Fibroblast of skin of left biceps (primary cell): ENCODE results near the gene UGT1A4.
"Not testable (repeated sequence)": the region's sequence is repeated elsewhere in the genome, so short reads cannot be mapped to it uniquely, and the experiment has no call there.

ENCODE experiments used
- DNase-seq, 2 experiments: peaks; one replicate each; pipeline ENCODE4 v3.0.0-alpha.2; 2013; ENCODE audit warnings: low read depth in 2 of 2

UGT1A4 gene

DNA sequence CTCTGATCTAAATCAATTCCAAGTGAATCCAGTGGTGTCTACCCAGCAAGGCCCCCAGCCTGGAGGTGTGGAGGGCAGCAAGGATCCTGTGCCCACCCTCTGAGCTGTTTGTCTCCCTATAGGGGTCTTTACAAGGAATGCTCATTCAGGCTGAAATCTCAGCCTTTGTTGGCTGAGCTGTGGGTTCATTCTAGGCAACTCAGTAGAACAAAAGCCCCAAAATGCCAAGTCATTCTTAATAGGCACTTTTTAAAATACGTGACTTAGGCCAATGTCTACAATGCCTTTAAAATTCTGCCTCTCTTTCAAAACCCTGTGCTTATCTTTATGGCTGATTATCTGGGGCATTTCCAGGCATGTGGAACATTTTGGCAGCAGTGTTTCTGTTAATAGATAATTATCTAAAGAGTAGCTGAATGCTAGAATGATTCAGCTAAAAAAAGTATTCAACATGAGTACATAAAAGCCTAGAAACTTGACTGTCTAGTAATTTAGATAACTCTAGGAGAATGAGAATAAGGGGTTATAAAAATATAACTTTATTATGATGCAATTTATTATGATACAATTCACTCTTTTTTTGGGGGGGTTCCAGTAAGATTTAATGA is 18.4 kb upstream of the UGT1A4 start:
- DNase-seq = no peak

DNA sequence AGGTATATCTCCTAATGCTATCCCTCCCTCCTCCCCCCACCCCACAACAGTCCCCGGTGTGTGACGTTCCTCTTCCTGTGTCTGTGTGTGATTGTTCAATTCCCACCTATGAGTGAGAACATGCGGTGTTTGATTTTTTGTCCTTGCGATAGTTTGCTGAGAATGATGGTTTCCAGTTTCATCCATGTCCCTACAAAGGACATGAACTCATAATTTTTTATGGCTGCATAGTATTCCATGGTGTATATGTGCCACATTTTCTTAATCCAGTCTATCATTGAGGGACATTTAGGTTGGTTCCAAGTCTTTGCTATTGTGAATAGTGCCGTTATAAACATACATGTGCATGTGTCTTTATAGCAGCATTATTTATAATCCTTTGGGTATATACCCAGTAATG is 17.7 kb upstream of the UGT1A4 start:
- DNase-seq = not testable (repeated sequence)

- no peak for DNase-seq
These were observed 16.3 kb upstream of the UGT1A4 start for GRCh38 chr2:233702238-233702637.

- DNase-seq = no peak
These were observed 12.5 kb upstream of the UGT1A4 start for GRCh38 chr2:233705911-233706506.

- DNase-seq = no peak
These were observed 11.8 kb upstream of the UGT1A4 start for GRCh38 chr2:233706720-233707119.

DNA sequence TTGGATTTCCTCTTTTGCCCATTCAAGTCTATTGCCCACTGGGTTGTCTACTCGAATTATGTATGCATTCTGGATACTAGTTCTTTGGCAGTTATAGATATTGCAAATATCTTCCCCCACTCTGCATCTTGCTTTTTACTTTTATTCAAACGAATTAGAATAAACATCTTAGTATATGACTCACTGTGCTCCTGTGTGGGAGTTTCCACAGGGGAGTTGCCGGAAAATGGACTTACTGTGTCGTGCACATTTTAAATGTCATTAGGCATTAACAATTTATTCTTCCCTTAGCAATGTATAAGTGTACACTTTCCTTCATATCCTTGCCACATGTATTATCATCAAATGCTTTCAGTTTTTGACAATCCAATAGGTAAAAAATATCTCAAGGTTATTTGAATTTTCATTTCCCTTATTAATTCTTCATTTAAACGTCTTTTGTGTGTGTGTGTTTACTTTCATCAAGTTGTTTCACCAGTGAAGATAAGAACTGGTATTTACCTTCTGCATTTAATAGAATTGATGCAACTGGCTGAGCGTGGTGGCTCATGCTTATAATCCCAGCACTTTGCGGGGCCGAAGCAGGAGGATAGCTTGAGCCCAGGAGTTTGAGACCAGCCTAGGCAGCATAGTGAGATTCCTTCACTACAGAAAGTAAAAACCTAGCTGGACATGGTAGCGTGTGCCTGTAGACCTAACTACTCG is 10.4 kb upstream of the UGT1A4 start:
- DNase-seq = no peak

DNA sequence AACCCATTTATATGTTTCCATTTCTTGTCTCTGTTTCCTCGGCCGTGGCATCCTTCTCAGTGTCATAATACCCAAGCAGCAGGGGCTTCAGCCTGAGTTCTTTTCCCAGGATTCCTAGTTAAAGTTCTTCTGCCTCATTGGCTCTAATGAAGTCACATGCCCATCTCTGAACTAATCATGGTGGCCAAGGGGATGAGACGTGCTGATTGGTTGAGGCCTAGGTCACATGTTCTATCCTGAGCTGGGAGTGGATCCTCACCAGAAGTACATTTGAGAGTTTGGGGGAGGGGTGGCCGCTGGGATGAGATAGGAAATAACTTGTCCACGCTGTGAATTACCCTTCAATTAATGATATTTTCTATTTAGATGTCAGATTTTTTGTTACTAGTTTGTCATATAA is 9.6 kb upstream of the UGT1A4 start:
- DNase-seq = no peak

GRCh38 chr2:233711312-233712008 is 7.1 kb upstream of the UGT1A4 start:
- DNase-seq = peak; percentile 29 to 30

- DNase-seq = no peak
These were observed 5.8 kb upstream of the UGT1A4 start, which contains the start of gene UGT1A5 for GRCh38 chr2:233712611-233713261. UGT1A5 (plus strand) TSS chr2:233712907; CDS start chr2:233712992, 85 bp downstream.

GRCh38 chr2:233713262-233713615 is 5.3 kb upstream of the UGT1A4 start:
- DNase-seq = no peak

GRCh38 chr2:233714121-233714520 is 4.4 kb upstream of the UGT1A4 start:
- DNase-seq = no peak

- DNase-seq = no peak
These were observed 10.3 kb downstream of the UGT1A4 start, which contains the start of gene UGT1A3 for GRCh38 chr2:233728723-233729301. UGT1A3 (plus strand) TSS chr2:233729042; CDS start chr2:233729127, 85 bp downstream.

DNA sequence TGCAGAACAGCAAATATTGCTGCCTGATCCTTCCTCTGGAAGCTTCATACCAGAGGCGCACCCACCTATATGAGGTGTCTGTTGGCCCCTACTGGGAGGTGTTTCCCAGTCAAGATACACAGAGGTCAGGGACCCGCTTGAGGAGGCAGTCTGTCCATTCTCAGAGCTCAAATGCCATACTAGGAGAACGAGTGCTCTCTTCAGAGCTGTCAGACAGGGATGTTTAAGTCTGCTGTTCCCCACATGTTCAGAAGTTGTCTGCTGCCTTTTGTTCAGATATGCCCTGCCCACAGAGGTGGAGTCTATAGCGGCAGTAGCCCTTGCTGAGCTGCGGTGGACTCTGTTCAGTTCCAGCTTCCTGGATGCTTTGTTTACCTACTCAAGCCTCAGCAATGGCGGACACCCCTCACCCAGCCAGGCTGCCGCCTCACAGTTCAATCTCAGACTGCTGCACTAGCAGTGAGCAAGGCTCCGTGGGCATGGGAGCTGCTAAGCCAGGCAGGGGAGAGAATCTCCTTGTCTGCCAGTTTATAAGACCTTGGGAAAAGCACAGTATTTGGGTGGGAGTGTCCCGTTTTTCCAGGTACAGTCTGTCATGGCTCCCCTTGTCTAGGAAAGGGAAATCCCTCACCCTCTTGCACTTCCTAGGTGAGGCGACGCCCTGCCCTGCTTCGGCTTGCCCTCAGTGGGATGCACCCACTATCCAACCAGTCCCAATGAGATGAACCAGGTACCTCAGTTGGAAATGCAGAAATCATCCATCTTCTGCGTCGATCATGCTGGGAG is 18.5 kb downstream of the UGT1A4 start:
- DNase-seq = not testable (repeated sequence)

DNA sequence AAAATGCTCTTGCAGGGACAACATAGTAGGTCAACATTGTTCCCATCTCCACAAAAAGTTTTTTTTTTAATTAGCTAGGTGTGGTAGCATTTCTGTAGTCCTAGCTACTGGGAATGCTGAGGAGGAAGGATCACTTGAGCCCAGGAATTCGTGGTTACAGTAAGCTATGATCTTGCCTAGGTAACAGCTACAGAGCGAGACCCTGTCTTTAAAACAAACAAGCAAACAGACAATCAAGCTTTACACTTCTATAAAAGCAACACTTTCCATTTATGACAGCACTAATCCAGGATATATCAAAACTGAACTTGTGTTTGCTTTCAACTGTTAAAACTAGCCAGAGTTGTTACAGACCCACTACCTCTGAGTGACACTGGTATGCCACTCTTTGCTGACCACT is 22.3 kb downstream of the UGT1A4 start:
- no peak for DNase-seq

DNA sequence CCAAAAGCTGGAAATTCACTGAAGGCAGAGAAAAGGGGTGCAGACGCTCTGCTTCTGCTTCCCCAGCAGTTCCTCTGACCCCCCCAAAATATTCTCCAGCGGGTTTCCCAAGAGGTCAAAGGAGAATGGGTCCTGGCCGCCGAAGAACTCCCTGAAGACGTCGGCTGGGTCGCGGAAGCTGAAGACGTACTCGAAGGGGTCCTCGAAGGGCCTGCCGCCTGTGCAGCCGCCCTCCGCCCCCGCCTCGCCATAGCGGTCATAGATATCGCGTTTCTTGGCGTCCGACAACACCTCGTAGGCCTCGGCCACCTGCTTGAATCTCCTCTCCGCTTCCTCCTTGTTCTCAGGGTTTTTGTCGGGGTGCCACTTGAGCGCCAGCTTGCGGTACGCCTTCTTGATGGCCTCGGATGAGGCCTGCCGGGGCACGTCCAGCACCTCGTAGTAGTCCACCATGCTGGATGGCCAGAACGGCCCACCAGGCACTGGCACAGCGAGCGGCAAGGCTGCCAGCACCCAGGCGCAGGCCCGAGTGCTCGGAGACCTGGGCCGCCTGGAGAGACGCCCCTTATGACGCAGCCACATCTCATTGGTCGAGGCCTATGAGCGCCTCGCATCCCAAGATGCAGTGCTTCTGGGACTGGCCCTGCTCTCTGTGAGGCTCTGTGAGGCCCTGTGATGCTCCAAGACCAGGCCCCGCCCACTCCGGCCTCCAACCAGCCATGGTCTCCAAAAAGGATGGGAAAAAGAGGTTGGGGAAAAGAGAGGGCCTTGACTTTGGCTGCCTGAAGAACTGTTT is 25.1 kb downstream of the UGT1A4 start:
- DNase-seq = no peak

- no peak for DNase-seq
These were observed 26.7 kb downstream of the UGT1A4 start for GRCh38 chr2:233745073-233745755.

DNA sequence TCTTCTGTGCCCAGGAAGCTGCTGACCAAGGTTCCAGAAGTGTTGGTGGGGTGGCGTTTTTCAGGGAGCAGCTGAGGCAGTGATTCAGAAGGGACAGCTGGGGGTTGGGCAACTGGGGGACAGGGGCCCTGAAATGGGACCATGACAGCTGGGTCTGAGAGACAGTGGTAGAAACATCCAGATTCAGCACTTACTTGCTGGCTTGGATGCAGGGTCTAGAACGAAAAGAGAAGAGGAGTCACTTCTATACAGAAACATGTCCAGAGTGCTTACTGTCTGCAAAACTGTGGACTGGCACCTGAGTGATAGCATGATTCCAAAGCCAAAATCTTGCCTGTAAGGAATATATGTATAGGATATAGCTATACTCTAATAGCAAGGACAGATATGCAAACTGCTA is 27.3 kb downstream of the UGT1A4 start:
- DNase-seq = not testable (repeated sequence)

- DNase-seq = no peak
These were observed 28.1 kb downstream of the UGT1A4 start for GRCh38 chr2:233746475-233747282.

- DNase-seq = no peak
These were observed 28.7 kb downstream of the UGT1A4 start for GRCh38 chr2:233747283-233747544.
